Retinal pigment epithelial cell (primary cell): Measurements from ENCODE around the gene SGTA.
"Not testable (repeated sequence)": the region's sequence is repeated elsewhere in the genome, so short reads cannot be mapped to it uniquely, and the experiment has no call there.

ENCODE experiments used
- DNase-seq: peaks from one replicate; pipeline ENCODE4 v3.0.0-alpha.2; 2010; ENCODE audit warnings: low read depth
- H3K4me3 ChIP-seq: 2 replicates; pipeline ENCODE4 v1.5.1; 2011; ENCODE audit warnings: mild to moderate bottlenecking, low read length, control low read depth, moderate library complexity
- CTCF ChIP-seq: conservative IDR thresholded peaks from 2 replicates; pipeline ENCODE4 v1.5.1; 2011; ENCODE audit warnings: low read depth, low read length, control low read depth, inconsistent platforms

SGTA gene

GRCh38 chr19:2796659-2797266 is 13.7 kb upstream of the SGTA start:
- TF ChIP-seq CTCF, result no peak
- DNase-seq, result no peak
- H3K4me3 ChIP-seq, result no peak overlapping the region

GRCh38 chr19:2795827-2796658 is 13.0 kb upstream of the SGTA start:
- H3K4me3 ChIP-seq, result no peak overlapping the region
- DNase-seq, result no peak
- no peak for TF ChIP-seq CTCF

- H3K4me3 ChIP-seq, result no peak overlapping the region
- DNase-seq, result no peak
- no peak for TF ChIP-seq CTCF
Measured at GRCh38 chr19:2793577-2793976, 10.5 kb upstream of the SGTA start.

- no peak for TF ChIP-seq CTCF
- H3K4me3 ChIP-seq, result no peak overlapping the region
Measured at GRCh38 chr19:2793126-2793525, 10.1 kb upstream of the SGTA start.

GRCh38 chr19:2792666-2793065 is 9.6 kb upstream of the SGTA start:
- not testable (repeated sequence) for DNase-seq, H3K4me3 ChIP-seq

More at GRCh38 chr19:2793126-2793525, 10.1 kb upstream of the SGTA start:
- DNase-seq, result no peak

GRCh38 chr19:2791876-2792275 is 8.8 kb upstream of the SGTA start:
- no peak overlapping the region for H3K4me3 ChIP-seq
- no peak for TF ChIP-seq CTCF
- peak; percentile 70 for DNase-seq

- TF ChIP-seq CTCF, result no peak
- H3K4me3 ChIP-seq, result no peak overlapping the region
- DNase-seq, result peak; percentile 81
Measured at GRCh38 chr19:2791440-2791839, 8.4 kb upstream of the SGTA start.
